C4-2B (cell line): Measurements from ENCODE around the gene HEBP2.

Source experiments
- CTCF ChIP-seq: fragments of 450-650 bp; conservative IDR thresholded peaks from 2 replicates; pipeline ENCODE4 v1.5.1; 2017; ENCODE audit warnings: mild to moderate bottlenecking
- ZFX ChIP-seq: fragments of 450-650 bp; IDR thresholded peaks from 2 replicates; pipeline ENCODE4 v1.6.1; 2017

- TF ChIP-seq CTCF (no peak), ZFX (no peak)
These were observed 13.6 kb downstream of the HEBP2 start for GRCh38 chr6:138417493-138418117.
